Subcutaneous adipose tissue (tissue), 4 donors: ENCODE results near the gene MOB3C. TPM values are rescaled to one million over a fixed set of nuclear protein-coding genes. Genes with fewer than 3 reads are reported as not detected.

Experiments
- total RNA-seq, 4 donors: library from RNA; depleted of rRNA; stranded (reverse); fragments of >200 nt; gene quantifications; one replicate each; pipeline ENCODE4 v1.1.0, GENCODE V29; 2016
- TF ChIP-seq, protein P1 (sequence below): fragments of 450-650 bp; IDR thresholded peaks from one replicate; pipeline ENCODE4 v1.5.1; 2016; ENCODE audit warnings: low read depth, mild to moderate bottlenecking, control low read depth, antibody characterized with exemption, moderate library complexity

MOB3C gene
- total RNA-seq, 4 donors from 2014 or later, result 14.5 to 19.2 (median 16.4) TPM

DNA sequence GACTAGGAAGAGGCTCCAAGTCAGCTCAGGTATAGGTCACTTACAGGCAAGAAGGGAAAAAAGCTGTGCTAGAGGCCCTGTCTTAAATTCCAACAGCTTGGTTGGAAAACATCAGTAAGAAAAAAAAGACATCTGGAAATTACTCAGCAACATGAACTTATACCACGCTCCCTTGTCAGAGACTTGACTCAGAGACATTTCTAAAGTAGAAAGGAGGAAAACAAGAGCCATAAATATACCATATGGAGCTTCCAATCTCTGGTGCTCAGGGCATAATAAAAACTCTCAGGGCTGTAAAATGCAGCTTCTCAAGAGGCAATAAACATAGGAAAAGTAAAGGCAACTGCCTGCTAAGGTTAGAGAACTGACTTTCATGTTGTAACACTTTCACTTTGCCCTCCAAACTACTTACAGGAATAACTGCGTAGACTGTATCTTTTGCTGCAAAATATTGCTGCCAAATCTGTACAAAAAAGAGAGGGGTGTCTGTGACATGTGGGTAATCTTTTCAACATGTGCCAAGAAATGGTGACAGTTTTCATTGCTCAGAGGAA, 36.9 kb upstream of the MOB3C start:
- TF ChIP-seq, protein P1, sequence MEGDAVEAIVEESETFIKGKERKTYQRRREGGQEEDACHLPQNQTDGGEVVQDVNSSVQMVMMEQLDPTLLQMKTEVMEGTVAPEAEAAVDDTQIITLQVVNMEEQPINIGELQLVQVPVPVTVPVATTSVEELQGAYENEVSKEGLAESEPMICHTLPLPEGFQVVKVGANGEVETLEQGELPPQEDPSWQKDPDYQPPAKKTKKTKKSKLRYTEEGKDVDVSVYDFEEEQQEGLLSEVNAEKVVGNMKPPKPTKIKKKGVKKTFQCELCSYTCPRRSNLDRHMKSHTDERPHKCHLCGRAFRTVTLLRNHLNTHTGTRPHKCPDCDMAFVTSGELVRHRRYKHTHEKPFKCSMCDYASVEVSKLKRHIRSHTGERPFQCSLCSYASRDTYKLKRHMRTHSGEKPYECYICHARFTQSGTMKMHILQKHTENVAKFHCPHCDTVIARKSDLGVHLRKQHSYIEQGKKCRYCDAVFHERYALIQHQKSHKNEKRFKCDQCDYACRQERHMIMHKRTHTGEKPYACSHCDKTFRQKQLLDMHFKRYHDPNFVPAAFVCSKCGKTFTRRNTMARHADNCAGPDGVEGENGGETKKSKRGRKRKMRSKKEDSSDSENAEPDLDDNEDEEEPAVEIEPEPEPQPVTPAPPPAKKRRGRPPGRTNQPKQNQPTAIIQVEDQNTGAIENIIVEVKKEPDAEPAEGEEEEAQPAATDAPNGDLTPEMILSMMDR, result no peak

DNA sequence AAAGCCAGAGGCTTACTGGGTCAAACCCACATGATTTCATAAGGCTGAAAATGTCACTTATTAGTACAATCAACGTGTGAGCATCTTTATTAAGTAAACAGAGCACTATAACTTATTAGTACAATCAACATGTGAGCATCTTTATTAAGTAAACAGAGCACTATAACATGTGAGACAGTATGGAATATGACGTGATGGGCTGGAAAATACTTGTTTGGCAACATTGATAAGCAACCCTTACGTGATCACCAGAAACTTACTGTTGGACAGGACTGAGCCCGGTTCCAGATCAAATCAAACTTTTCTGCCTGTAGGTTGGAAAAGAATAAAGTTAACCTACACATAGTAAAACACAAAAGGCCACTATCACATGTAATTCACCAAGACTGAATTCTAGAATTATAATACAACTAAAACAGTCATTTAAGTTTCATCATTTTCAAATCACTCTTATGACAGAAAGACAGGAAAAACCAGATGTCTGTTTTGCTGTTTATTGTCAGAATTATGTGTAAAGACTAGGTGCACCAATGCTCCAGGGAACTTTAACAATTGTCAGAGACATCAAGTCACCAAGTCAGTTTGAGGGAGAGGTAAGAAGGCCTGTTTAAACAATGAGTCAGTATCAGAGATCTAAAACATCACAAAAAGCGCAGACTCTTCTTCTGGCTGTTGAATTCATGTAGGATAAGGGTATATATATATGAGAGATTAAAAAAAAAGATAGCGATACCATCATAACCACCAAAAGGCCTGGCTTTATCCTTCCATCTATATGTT, 35.9 kb upstream of the MOB3C start:
- TF ChIP-seq, protein P1, result no peak

DNA sequence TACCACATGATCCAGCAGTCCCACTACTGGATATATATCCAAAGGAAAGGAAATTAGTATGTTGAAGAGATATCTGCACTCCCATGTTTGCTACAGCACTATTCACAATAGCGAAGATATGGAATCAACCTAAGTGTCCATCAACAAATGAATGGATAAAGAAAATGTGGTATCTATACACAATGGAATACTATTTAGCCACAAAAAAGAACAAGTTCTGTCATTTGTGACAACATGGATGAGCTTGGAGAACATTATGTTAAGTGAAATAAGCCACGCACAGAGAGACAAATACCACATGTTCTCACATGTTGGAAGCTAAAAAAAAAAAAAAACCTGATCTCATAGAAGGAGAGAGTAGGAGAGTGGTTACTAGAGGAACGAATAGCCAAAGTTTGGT, 33.9 kb upstream of the MOB3C start:
- TF ChIP-seq, protein P1, result no peak

DNA sequence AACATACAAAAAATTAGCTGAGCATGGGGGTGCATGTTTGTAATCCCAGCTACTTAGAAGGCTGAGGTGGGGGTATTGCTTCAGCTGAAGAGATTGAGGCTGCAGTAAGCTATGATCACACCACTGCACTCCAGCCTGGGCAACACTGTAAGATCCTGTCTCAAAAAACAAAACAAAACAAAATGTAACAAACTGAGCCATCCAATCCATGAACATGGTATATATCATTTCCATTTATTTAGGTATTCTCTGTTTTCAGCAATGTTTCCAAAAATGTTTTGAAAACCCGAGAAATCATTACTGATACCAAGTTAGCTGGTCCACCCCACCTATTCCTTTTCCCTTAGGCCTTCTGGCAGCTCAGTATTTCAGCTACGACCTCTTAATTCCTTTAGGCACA, 33.2 kb upstream of the MOB3C start:
- TF ChIP-seq, protein P1, result no peak

DNA sequence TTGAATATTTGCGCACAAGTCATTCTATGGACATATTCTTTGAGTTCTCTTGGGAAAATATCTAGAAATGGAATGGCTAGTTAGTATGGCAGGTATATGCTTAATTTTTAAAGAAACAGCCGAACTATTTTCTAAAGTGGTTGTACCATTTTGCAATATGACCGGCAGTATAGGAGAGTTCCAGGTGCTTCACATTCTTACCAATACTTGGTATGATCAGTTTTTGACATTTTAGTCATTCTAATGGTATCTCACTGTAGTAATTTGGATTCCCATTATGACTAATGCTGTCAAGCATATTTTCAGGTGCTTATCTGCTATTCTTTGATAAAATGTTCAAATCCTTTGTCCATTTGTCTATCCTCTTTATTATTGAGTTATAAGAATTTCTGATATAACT, 31.0 kb upstream of the MOB3C start:
- TF ChIP-seq, protein P1, result no peak

DNA sequence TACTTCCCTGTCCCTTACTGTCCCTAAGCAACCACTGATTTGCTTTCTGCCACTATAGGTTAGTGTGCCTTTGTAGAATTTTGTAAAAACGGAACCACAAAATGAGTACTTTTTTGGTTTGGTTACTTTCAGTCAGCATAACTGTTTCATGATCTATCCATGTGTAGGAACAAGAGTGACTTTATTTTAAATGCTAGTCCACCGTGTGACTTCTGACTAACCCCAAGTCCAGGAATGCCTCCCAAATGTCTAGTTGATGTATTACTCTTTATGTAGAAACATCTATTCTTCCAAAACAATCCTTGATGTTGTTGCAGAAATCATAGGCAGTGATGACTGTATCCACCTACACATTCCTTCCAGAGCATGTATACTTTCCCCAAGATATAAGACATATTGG, 30.2 kb upstream of the MOB3C start:
- TF ChIP-seq, protein P1, result no peak

DNA sequence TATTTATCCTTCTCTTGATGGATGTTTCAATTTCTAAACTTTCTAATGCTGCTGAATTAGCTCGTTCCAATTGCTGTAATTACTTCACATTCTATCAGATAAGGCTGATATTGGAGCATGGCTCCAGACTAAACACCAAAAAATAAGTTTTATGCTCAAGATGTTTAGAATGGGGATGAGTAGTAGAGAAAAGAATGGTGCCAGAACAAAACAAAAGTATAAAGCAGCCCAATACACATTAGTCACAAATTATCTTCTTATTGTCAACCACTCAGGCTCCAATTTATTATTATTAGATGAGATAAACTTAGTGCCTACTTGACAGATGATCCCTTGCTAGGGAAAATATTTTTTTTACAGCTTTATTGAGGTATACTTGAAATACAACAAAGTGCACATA, 29.7 kb upstream of the MOB3C start:
- TF ChIP-seq, protein P1, result no peak
